ENCODE results near the gene CT83. TPM values are rescaled to one million over a fixed set of nuclear protein-coding genes. Genes with fewer than 3 reads are reported as not detected.

CT83 gene
- total RNA-seq, 1 experiment from 2014 or later = not detected

DNA sequence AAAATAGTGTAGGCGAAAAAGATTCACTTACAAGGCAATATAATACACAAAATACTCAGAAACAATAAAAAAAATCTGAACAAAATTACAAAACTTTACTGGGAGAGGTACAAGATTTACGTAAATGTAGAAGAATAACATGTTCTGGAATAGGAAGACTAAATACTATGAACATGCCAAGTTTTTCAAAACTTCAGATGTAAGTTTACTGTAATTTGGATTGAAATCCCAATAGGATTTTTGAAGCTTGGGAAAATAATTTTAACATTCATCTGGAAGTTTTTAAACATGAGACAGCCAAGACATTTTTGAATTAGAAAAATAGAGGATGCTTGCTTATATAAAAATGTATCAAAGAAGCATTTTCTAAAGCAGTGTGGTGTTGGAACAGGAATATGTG, 30.5 kb upstream of the CT83 start:
- no peak for ATAC-seq

DNA sequence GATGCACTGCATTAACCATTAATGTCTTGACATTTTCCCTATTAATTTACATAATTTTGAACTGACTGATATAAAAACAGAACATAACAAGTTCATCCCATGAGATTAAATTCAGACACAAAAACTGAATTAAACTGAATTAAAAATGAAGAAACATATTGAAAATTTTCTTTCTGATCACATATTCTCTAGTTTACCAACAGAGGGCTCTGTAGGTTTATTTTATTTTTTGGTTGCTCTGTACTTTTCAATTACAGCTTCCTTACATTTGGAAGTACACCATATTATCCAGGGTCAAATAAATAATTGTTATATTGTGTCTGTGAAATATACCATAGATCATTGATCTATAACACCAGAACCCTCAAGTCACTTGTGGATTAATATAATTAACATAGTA, 27.3 kb upstream of the CT83 start:
- no peaks in the 10 kb centered on the region for H3K36me3 ChIP-seq (ENCODE audit: control insufficient read depth, insufficient read depth, low read length)
- no peaks in the 10 kb centered on the region for H3K4me1 ChIP-seq (ENCODE audit: control insufficient read depth, insufficient read depth, low read length)
- no TSS peak for BruUV-seq (replicated peaks)
- H3K9me3 ChIP-seq (ENCODE audit: control insufficient read depth, insufficient read depth, low read depth, low read length) = no peaks in the 10 kb centered on the region
- in situ Hi-C loops (cut with HindIII; ENCODE audit: low pct_unique_long_range_greater_than_20kb, low sequenced_read_pairs) = no loop called here
- no peak overlapping the region for H3K4me3 ChIP-seq (ENCODE audit: low read depth in 2 of 2, low read length in 2 of 2)
- ATAC-seq (no peak), DNase-seq (ENCODE audit: low read depth, low spot score) (no peak)
- TF ChIP-seq, protein P1, sequence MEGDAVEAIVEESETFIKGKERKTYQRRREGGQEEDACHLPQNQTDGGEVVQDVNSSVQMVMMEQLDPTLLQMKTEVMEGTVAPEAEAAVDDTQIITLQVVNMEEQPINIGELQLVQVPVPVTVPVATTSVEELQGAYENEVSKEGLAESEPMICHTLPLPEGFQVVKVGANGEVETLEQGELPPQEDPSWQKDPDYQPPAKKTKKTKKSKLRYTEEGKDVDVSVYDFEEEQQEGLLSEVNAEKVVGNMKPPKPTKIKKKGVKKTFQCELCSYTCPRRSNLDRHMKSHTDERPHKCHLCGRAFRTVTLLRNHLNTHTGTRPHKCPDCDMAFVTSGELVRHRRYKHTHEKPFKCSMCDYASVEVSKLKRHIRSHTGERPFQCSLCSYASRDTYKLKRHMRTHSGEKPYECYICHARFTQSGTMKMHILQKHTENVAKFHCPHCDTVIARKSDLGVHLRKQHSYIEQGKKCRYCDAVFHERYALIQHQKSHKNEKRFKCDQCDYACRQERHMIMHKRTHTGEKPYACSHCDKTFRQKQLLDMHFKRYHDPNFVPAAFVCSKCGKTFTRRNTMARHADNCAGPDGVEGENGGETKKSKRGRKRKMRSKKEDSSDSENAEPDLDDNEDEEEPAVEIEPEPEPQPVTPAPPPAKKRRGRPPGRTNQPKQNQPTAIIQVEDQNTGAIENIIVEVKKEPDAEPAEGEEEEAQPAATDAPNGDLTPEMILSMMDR (IDR thresholded peaks at IDR 0.05) = peak; percentile 30; the same call in 1 of the 2 replicates
- TF ChIP-seq, protein P2, sequence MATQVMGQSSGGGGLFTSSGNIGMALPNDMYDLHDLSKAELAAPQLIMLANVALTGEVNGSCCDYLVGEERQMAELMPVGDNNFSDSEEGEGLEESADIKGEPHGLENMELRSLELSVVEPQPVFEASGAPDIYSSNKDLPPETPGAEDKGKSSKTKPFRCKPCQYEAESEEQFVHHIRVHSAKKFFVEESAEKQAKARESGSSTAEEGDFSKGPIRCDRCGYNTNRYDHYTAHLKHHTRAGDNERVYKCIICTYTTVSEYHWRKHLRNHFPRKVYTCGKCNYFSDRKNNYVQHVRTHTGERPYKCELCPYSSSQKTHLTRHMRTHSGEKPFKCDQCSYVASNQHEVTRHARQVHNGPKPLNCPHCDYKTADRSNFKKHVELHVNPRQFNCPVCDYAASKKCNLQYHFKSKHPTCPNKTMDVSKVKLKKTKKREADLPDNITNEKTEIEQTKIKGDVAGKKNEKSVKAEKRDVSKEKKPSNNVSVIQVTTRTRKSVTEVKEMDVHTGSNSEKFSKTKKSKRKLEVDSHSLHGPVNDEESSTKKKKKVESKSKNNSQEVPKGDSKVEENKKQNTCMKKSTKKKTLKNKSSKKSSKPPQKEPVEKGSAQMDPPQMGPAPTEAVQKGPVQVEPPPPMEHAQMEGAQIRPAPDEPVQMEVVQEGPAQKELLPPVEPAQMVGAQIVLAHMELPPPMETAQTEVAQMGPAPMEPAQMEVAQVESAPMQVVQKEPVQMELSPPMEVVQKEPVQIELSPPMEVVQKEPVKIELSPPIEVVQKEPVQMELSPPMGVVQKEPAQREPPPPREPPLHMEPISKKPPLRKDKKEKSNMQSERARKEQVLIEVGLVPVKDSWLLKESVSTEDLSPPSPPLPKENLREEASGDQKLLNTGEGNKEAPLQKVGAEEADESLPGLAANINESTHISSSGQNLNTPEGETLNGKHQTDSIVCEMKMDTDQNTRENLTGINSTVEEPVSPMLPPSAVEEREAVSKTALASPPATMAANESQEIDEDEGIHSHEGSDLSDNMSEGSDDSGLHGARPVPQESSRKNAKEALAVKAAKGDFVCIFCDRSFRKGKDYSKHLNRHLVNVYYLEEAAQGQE (IDR thresholded peaks at IDR 0.05; ENCODE audit: insufficient read depth in 1 of 2, low read depth in 2 of 2, low read length in 1 of 2) = no peak
- H3K27ac ChIP-seq (ENCODE audit: low read length) = no peak overlapping the region
- H3K27me3 ChIP-seq (ENCODE audit: control insufficient read depth, insufficient read depth, low read length) = no peaks in the 10 kb centered on the region
- intact Hi-C loops (cut with micrococcal nuclease; ENCODE audit: unreplicated experiment) = loop anchor here (10.0 kb wide), 2 partner anchors 1495 to 1765 kb away; no protein-coding TSS in a partner anchor
- ChIA-PET POLR2A (no interaction called here), CTCF (interaction anchor here (0.5 kb wide), 1 partner anchor 472 kb away, joined by 4 read pairs; no protein-coding TSS in a partner anchor)

More for the DNA sequence above, 30.5 kb upstream of the CT83 start:
- TF ChIP-seq POLR2AphosphoS5 (IDR thresholded peaks at IDR 0.05; ENCODE audit: low read depth, low read length) (no peak), SIN3A (IDR thresholded peaks at IDR 0.05; ENCODE audit: borderline replicate concordance, insufficient read depth, low read depth, low read length) (no peak), TCF7L2 (IDR thresholded peaks at IDR 0.05; ENCODE audit: low read depth, low read length) (no peak)
- TF ChIP-seq, protein P1 (IDR thresholded peaks at IDR 0.05) = no peak
- TF ChIP-seq, protein P2 (IDR thresholded peaks at IDR 0.05; ENCODE audit: insufficient read depth in 1 of 2, low read depth in 2 of 2, low read length in 1 of 2) = no peak
- DNase-seq (ENCODE audit: low read depth, low spot score) = no peak
- in situ Hi-C loops (cut with HindIII; ENCODE audit: low pct_unique_long_range_greater_than_20kb, low sequenced_read_pairs) = no loop called here
- no peaks in the 10 kb centered on the region for H3K9me3 ChIP-seq (ENCODE audit: control insufficient read depth, insufficient read depth, low read depth, low read length)
- POLR2A ChIA-PET = no interaction called here
- H3K4me1 ChIP-seq (ENCODE audit: control insufficient read depth, insufficient read depth, low read length) = no peaks in the 10 kb centered on the region
- no TSS peak for BruUV-seq (replicated peaks)
- H3K27ac ChIP-seq (ENCODE audit: low read length) = no peak overlapping the region
- H3K36me3 ChIP-seq (ENCODE audit: control insufficient read depth, insufficient read depth, low read length) = no peaks in the 10 kb centered on the region
- H3K27me3 ChIP-seq (ENCODE audit: control insufficient read depth, insufficient read depth, low read length) = no peaks in the 10 kb centered on the region
- intact Hi-C loops (cut with micrococcal nuclease; ENCODE audit: unreplicated experiment) = loop anchor here (10.0 kb wide), 2 partner anchors 1492 to 1762 kb away; no protein-coding TSS in a partner anchor
- CTCF ChIA-PET = no interaction called here
- H3K4me3 ChIP-seq (ENCODE audit: low read depth in 2 of 2, low read length in 2 of 2) = no peak overlapping the region
